Neural crest cell (in vitro differentiated cells): Measurements from ENCODE around the gene CDC42BPG. TPM values are rescaled to one million over a fixed set of nuclear protein-coding genes. Genes with fewer than 3 reads are reported as not detected.
A peak's percentile ranks its signal among the peaks of the same experiment; 100 is the strongest.

Experiments used
- DNase-seq: peaks from one replicate; pipeline ENCODE4 v3.0.0; 2021; ENCODE audit warnings: low read depth, mixed read lengths, low spot score
- H3K27ac Mint-ChIP-seq: one replicate; pipeline ENCODE4 v1.8.0; 2021; ENCODE audit warnings: mild to moderate bottlenecking, mixed read lengths; ENCODE audit not compliant: unreplicated experiment
- H3K27me3 Mint-ChIP-seq: 2 replicates; pipeline ENCODE4 v1.8.0; 2021; ENCODE audit warnings: low read depth, mild to moderate bottlenecking, mixed read lengths
- H3K36me3 Mint-ChIP-seq: 2 replicates; pipeline ENCODE4 v1.8.0; 2021; ENCODE audit warnings: low read depth, mild to moderate bottlenecking, mixed read lengths
- H3K4me1 Mint-ChIP-seq: 2 replicates; pipeline ENCODE4 v1.8.0; 2021; ENCODE audit warnings: mixed read lengths
- H3K4me3 Mint-ChIP-seq: one replicate; pipeline ENCODE4 v1.8.0; 2021; ENCODE audit warnings: mild to moderate bottlenecking, mixed read lengths
- H3K9me3 Mint-ChIP-seq: 2 replicates; pipeline ENCODE4 v1.8.0; 2021; ENCODE audit warnings: mixed read lengths
- CTCF ChIP-seq: fragments of 200-600 bp; sonication (generic); conservative IDR thresholded peaks from 2 replicates; pipeline ENCODE4 v1.5.0; 2021; ENCODE audit warnings: antibody characterized with exemption, mild to moderate bottlenecking
- total RNA-seq: library from RNA; stranded (reverse); gene quantifications from 2 replicates; pipeline ENCODE4 v1.2.1, GENCODE V29; 2021

CDC42BPG gene
- total RNA-seq, 1 donor from 2014 or later, result 3.5 TPM

DNA sequence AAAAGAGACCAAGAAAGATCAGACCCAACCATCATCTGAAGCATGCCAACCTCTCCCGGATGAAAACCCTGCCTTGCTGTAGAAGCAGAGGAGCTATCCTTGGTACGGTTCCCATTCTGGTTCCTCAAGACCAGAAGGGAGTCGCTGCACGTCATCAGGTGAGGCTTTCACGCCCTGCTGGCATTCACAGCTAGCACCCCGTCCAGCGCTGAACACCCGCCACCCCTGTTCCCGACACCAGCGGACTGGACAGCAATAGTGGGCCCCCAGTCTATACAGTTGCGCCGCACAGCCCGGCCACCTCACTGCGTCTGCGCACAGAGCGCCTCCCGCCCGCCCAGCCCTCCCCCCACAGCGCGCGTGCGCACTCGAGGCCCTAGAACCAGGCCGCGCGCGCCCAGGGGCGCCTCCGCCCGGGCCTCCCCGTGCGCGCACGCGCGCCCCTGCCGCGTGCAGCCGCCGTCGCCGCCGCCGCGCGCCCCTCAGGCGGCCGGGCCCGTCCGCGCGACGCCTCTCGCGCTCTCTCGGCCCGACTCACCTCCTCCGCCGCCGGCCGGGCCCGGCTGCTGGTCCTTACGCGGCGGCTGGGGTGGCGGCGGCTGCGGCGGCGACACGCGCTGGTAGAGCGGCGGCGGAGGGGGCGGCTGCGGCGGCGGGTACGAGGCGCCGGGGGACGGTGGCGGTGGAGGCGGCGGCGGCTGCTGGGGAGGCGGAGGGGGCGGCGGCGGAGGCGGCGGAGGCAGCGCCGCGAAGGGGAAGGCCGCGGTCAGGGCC is 66.8 kb downstream of the CDC42BPG start:
- no peak for TF ChIP-seq CTCF
- Mint-ChIP-seq H3K4me3 (peak overlapping the region; percentile 98), H3K9me3 (no peaks in the 10 kb centered on the region), H3K4me1 (peaks cover 52% of the 10 kb centered on the region), H3K36me3 (peaks cover 37% of the 10 kb centered on the region), H3K27ac (peak overlapping the region; percentile 79), H3K27me3 (peaks cover 5% of the 10 kb centered on the region)
- DNase-seq, result peak; percentile 69

- H3K36me3 Mint-ChIP-seq, result peaks cover 38% of the 10 kb centered on the region
- peak overlapping the region; percentile 79 for H3K27ac Mint-ChIP-seq
- no peaks in the 10 kb centered on the region for H3K9me3 Mint-ChIP-seq
- no peak for TF ChIP-seq CTCF
- peaks cover 5% of the 10 kb centered on the region for H3K27me3 Mint-ChIP-seq
- peaks cover 58% of the 10 kb centered on the region for H3K4me1 Mint-ChIP-seq
- DNase-seq, result no peak
- peak overlapping the region; percentile 98 for H3K4me3 Mint-ChIP-seq
Observed at GRCh38 chr11:64776875-64777274, 67.6 kb downstream of the CDC42BPG start.

DNA sequence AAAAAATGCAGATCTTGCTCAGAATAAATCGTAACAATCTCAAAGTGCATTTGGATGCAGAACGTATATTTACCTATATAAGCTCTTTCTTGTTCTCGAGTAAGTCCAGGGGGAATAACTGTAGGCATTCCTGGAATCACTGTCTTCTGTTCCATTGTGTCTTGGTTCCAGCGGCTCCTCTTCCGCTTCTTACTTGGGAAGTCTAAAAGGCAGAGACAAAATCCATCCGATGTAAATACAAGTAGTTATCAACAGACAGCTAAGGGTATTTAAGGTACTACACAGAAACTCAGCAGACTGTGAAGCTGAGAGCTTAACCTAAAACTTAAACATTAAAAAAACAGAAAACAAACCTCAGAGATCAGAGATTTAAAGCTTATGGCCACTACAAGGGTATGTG is 68.0 kb downstream of the CDC42BPG start:
- Mint-ChIP-seq H3K9me3 (no peaks in the 10 kb centered on the region), H3K4me1 (peaks cover 62% of the 10 kb centered on the region), H3K4me3 (peak overlapping the region; percentile 98), H3K27ac (no peak overlapping the region), H3K27me3 (peaks cover 5% of the 10 kb centered on the region), H3K36me3 (peaks cover 41% of the 10 kb centered on the region)
- TF ChIP-seq CTCF, result no peak
- no peak for DNase-seq

GRCh38 chr11:64774144-64774543 is 70.3 kb downstream of the CDC42BPG start:
- H3K27ac Mint-ChIP-seq, result no peak overlapping the region
- peaks cover 57% of the 10 kb centered on the region for H3K36me3 Mint-ChIP-seq
- peak overlapping the region; percentile 98 for H3K4me3 Mint-ChIP-seq
- no peaks in the 10 kb centered on the region for H3K9me3 Mint-ChIP-seq
- H3K4me1 Mint-ChIP-seq, result peaks cover 63% of the 10 kb centered on the region
- H3K27me3 Mint-ChIP-seq, result peaks cover 5% of the 10 kb centered on the region
- no peak for DNase-seq
- no peak for TF ChIP-seq CTCF

Other genes starting within 250 kb of the CDC42BPG start
- 8.5 and 10.0 TPM in 2 replicates for gene NRXN2, start 121.5 kb downstream of the CDC42BPG start, total RNA-seq
- 0.93 and 1.5 TPM in 2 replicates for gene RASGRP2, start 100.5 kb downstream of the CDC42BPG start, total RNA-seq
- 1.2 TPM in 2 replicates for gene PYGM, start 84.7 kb downstream of the CDC42BPG start, total RNA-seq
- 578 and 592 TPM in 2 replicates for gene SF1, start 66.1 kb downstream of the CDC42BPG start, total RNA-seq
- 13.1 and 14.6 TPM in 2 replicates for gene MAP4K2, start 41.4 kb downstream of the CDC42BPG start, total RNA-seq
- 54.8 and 57.9 TPM in 2 replicates for gene MEN1, start 34.1 kb downstream of the CDC42BPG start, total RNA-seq
- 74.2 and 77.2 TPM in 2 replicates for gene EHD1, start 34.0 kb upstream of the CDC42BPG start, total RNA-seq
- 24.1 and 24.8 TPM in 2 replicates for gene ATG2A, start 72.6 kb upstream of the CDC42BPG start, total RNA-seq
- gene PPP2R5B, start 80.0 kb upstream of the CDC42BPG start, total RNA-seq, result 13.4 and 16.5 TPM in 2 replicates
- not detected in 2 replicates for gene GPHA2, start 91.2 kb upstream of the CDC42BPG start, total RNA-seq
- gene MAJIN, start 127.5 kb upstream of the CDC42BPG start, total RNA-seq, result not detected in 2 replicates
- 0.21 and 0.30 TPM in 2 replicates for gene BATF2, start 152.3 kb upstream of the CDC42BPG start, total RNA-seq
- 112 and 117 TPM in 2 replicates for gene ARL2, start 169.5 kb upstream of the CDC42BPG start, total RNA-seq
- gene SNX15, start 182.8 kb upstream of the CDC42BPG start, total RNA-seq, result 31.7 and 36.5 TPM in 2 replicates
- gene SAC3D1, start 196.6 kb upstream of the CDC42BPG start, total RNA-seq, result 32.3 and 32.7 TPM in 2 replicates
- gene NAALADL1, start 213.9 kb upstream of the CDC42BPG start, total RNA-seq, result 0.30 and 0.35 TPM in 2 replicates
- gene CDCA5, start 239.4 kb upstream of the CDC42BPG start, total RNA-seq, result 83.1 and 84.8 TPM in 2 replicates
- 33.2 and 35.7 TPM in 2 replicates for gene ZFPL1, start 239.6 kb upstream of the CDC42BPG start, total RNA-seq